GM12801 (cell line): Measurements from ENCODE around the gene ID1.

Source experiments
- TF ChIP-seq, protein P1 (sequence below): IDR thresholded peaks from one replicate; pipeline ENCODE4 v1.5.1; 2011; ENCODE audit warnings: control low read depth; ENCODE audit not compliant: insufficient read length; ENCODE audit errors: extremely low read depth

ID1 gene, protein sequence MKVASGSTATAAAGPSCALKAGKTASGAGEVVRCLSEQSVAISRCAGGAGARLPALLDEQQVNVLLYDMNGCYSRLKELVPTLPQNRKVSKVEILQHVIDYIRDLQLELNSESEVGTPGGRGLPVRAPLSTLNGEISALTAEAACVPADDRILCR

DNA sequence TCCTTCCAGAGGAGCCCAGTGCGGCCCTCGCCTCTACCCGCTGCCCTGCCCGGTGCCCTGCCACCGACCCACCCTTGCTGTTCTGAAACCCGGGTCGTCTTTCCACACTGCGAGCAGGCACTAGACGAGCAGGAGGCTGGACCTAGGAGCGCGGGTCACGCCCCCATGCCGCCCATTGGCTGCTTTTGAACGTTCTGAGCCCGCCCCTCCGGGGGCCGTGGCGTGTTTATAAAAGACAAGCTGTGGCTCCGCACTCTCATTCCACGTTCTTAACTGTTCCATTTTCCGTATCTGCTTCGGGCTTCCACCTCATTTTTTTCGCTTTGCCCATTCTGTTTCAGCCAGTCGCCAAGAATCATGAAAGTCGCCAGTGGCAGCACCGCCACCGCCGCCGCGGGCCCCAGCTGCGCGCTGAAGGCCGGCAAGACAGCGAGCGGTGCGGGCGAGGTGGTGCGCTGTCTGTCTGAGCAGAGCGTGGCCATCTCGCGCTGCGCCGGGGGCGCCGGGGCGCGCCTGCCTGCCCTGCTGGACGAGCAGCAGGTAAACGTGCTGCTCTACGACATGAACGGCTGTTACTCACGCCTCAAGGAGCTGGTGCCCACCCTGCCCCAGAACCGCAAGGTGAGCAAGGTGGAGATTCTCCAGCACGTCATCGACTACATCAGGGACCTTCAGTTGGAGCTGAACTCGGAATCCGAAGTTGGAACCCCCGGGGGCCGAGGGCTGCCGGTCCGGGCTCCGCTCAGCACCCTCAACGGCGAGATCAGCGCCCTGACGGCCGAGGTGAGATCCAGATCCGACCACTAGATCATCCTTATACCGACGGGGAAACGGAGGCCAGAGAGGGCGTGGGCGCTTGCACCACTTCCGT lies at the start of gene ID1:
Gene ID1 (plus strand): TSS at position 259 of the 871 bp plus-strand sequence. CDS start 99 bp downstream, at position 358.
- TF ChIP-seq, protein P1, sequence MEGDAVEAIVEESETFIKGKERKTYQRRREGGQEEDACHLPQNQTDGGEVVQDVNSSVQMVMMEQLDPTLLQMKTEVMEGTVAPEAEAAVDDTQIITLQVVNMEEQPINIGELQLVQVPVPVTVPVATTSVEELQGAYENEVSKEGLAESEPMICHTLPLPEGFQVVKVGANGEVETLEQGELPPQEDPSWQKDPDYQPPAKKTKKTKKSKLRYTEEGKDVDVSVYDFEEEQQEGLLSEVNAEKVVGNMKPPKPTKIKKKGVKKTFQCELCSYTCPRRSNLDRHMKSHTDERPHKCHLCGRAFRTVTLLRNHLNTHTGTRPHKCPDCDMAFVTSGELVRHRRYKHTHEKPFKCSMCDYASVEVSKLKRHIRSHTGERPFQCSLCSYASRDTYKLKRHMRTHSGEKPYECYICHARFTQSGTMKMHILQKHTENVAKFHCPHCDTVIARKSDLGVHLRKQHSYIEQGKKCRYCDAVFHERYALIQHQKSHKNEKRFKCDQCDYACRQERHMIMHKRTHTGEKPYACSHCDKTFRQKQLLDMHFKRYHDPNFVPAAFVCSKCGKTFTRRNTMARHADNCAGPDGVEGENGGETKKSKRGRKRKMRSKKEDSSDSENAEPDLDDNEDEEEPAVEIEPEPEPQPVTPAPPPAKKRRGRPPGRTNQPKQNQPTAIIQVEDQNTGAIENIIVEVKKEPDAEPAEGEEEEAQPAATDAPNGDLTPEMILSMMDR, result no peak

DNA sequence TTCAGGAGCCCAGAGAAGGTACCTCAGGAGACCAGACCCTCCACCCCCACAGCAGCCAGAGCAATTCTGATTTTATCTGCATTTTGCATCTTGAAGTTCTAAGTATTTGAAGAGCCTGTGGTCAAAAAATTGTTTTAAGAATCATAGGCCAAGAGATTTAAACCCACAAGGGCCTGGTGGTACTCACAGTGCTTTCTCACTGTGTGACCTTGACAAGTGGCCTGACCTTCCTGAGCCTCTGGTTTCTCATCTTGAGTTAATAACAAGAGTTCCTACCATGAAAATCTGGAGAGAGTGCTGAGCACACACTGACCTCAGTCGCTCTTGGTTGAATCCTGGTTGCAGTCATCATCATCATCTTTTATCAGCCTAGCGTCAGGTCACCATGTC lies 45.4 kb upstream of the ID1 start:
- TF ChIP-seq, protein P1, result no peak

DNA sequence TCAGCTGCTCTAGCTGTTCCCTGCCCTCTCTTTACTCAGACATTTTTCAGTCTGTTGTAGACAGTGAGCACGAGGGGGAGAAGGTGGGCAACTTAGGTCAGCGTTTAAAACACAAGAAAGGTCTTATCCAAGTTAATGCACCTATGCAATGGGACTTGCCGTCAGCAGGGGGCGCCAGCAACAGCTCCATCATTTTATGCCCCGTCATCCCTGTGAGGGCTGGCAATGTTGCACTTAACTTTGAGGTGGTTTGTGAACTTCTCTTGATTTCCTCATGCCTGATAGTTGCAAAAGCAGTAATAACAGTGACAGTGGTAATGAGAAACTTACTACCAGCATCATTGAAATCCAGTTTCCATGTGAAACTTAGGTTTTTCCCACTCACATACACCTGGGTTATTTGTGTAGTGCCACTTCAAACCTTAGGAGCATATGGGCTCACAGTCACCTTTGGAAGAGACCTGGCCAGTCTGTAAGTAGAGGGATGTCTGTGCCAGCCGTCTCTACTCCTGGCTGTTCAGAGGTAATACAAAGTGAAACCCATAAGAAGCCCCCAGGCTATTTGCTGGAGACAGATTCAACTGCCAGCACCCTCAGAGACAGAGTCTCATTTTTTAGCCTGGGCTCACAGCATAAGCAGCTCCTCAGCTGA lies 44.9 kb upstream of the ID1 start:
- TF ChIP-seq, protein P1, result peak; percentile 17

DNA sequence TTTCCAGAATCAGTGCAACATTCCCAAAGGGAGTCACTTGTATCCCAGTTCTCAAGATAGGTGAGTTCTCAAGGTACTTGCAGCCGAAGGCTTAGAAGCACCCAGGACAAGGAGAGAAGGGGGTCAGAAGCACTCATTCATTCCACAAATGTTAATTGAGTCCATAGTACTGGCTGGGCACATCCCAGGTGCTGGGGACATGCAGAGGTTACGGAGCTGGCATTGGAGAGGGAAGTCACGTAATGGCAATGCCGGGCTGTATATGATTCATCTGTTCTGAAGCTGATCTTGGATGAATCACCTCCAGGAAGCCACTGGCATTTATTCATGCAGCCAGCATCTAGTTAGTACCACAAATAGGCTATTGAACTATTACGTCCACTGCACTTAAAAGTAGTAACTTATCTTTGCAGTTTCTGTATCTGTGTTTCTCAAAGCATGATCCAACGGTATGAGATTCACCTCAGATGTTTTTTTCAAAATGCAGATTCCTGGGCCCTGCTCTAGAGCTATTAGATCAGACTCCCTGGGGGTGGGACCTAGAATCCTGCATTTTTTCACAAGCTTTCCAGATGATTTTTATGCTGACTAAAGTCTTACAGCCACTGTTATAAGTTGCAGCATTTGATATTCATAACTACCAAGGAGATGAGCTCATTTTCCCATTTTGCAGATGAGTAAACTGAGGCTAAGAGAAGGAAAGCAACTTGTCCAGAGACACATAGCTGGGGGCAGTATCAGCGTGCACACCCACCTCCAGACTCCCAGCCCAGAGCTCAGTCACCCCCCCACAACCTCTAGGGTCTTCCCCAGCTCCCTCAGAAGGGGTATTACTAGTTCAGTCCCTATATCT lies 44.1 kb upstream of the ID1 start:
- TF ChIP-seq, protein P1, result no peak

DNA sequence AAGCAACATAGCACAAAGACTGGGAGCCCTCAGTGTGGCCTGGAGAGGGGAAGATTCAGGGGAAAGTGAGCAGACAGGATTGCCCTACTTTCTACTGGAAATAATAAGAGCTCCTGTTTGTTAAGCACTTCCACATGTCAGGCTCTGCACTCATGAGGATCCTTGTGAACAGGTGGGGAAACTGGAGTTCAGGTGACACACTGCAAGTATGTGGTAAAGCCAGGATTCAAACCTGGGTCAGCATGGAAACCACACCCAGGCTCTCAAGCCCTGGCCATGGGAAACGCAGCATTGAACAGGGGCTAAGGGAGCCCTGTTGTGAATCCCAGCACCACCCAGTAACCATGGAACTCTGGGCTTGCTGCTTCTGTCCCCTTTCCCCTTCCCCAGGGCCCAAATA lies 42.8 kb upstream of the ID1 start:
- TF ChIP-seq, protein P1, result no peak

DNA sequence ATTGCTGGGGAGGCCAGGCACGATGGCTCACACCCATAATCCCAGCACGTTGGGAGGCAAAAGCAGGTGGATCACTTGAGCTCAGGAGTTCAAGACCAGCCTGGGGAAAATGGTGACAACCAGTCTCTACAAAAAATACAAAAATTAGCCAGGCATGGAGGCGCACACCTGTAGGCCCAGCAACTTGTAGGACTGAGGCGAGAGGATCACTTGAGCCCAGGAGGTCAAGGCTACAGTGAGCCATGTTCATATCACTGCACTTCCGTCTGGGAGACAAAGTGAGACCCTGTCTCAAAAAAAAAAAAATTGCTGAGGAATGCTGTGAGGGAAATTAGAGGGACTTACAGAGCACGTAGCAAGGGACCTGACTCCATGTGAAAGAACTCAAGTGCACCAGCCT lies 40.8 kb upstream of the ID1 start:
- TF ChIP-seq, protein P1, result no peak
